ENCODE results near the gene TKT. TPM values are rescaled to one million over a fixed set of nuclear protein-coding genes. Genes with fewer than 3 reads are reported as not detected.
A peak's percentile ranks its signal among the peaks of the same experiment; 100 is the strongest.

TKT gene
- total RNA-seq, 1 experiment from 2014 or later = 650 TPM

GRCh38 chr3:53193466-53194209 lies 62.2 kb downstream of the TKT start:
- H3K4me2 ChIP-seq (ENCODE audit: insufficient read depth, insufficient read length, low read length) = no peak overlapping the region
- Mint-ChIP-seq H3K4me1 (peaks cover 17 to 31% of the 10 kb centered on the region in 2 experiments), H3K9me3 (no peaks in the 10 kb centered on the region), H3K36me3 (ENCODE audit: insufficient read depth in 1 of 3, low read depth in 3 of 3) (peaks cover 2 to 18% (median 10%) of the 10 kb centered on the region in 3 experiments; a peak in 6 of 7 replicates), H3K27ac (peak overlapping the region in 2 of 3 experiments; percentile 18 to 48; a peak in 2 of 7 replicates), H3K4me3 (no peak overlapping the region; a peak in 1 of 5 replicates), H3K27me3 (ENCODE audit: low read depth) (peaks cover 4% of the 10 kb centered on the region)
- no peak overlapping the region for H3K4ac ChIP-seq (ENCODE audit: low read depth, low read length)
- no peak overlapping the region for H3K27ac ChIP-seq (ENCODE audit: insufficient read length, low read depth, low read length)
- H3T11ph ChIP-seq (ENCODE audit: low read length) = no peak overlapping the region
- no peaks in the 10 kb centered on the region for H3K9me3 ChIP-seq (ENCODE audit: control insufficient read depth, low read depth, low read length)
- H2BK120ac ChIP-seq (ENCODE audit: low read depth, low read length, poor library complexity, severe bottlenecking) = no peak overlapping the region
- no peaks in the 10 kb centered on the region for H3K79me2 ChIP-seq (ENCODE audit: insufficient read depth, low read length)
- H2BK12ac ChIP-seq (ENCODE audit: insufficient read length, low read depth, low read length) = no peak overlapping the region
- no peak overlapping the region for H4K8ac ChIP-seq (replicated peaks; ENCODE audit: insufficient read length, low read depth, low read length)
- no CpG with 5 or more reads among the region's 11 CpGs for WGBS (ENCODE audit: extremely low coverage, insufficient read length, low lambda C conversion rate)
- no peak overlapping the region for H3K9ac ChIP-seq (ENCODE audit: extremely low read depth, insufficient read length, low read length)
- H3K4me1 ChIP-seq (ENCODE audit: insufficient read depth, low read length) = no peaks in the 10 kb centered on the region; the same call in 1 of the 2 replicates
- H2BK15ac ChIP-seq (ENCODE audit: low read depth, low read length) = no peak overlapping the region
- H3K18ac ChIP-seq (ENCODE audit: insufficient read length, low read depth, low read length) = no peak overlapping the region
- no peak for TF ChIP-seq CTCF (conservative IDR thresholded peaks at IDR 0.05)
- no peak overlapping the region for H2BK20ac ChIP-seq (ENCODE audit: low read depth, low read length, poor library complexity, severe bottlenecking)
- no peaks in the 10 kb centered on the region for H3K23me2 ChIP-seq (ENCODE audit: insufficient read length, low read depth, low read length, poor library complexity, severe bottlenecking)
- no peaks in the 10 kb centered on the region for H3K27me3 ChIP-seq (ENCODE audit: insufficient read depth, low read length)
- no peaks in the 10 kb centered on the region for H4K20me1 ChIP-seq (ENCODE audit: control insufficient read depth, insufficient read depth, insufficient read length)
- no peak overlapping the region for H4K91ac ChIP-seq (ENCODE audit: insufficient read length, low read depth, low read length)
- no peak overlapping the region for H3K14ac ChIP-seq (ENCODE audit: insufficient read depth, low read length)
- H3K56ac ChIP-seq (ENCODE audit: insufficient read length, low read depth, low read length) = no peak overlapping the region
- H3K79me1 ChIP-seq (ENCODE audit: insufficient read depth, low read depth, low read length, poor library complexity, severe bottlenecking) = no peaks in the 10 kb centered on the region
- no peak overlapping the region for H2BK5ac ChIP-seq (ENCODE audit: insufficient read length, low read length)
- H4K5ac ChIP-seq (ENCODE audit: insufficient read length, low read depth, low read length) = no peak overlapping the region
- no peak overlapping the region for H2AK5ac ChIP-seq (ENCODE audit: insufficient read length, low read length)
- H3K23ac ChIP-seq (ENCODE audit: insufficient read length, low read depth, low read length) = no peak overlapping the region
- H2AFZ ChIP-seq (ENCODE audit: low read length) = no peak overlapping the region
- no peak for DNase-seq
